Measurements from ENCODE around the gene LRRC36.

Gene LRRC36

GRCh38 chr16:67294171-67294757, 32.4 kb upstream of the LRRC36 start:
- in situ Hi-C loops (cut with MboI; ENCODE audit: low sequenced_read_pairs): no loop called here

- in situ Hi-C loops (cut with MboI; ENCODE audit: low sequenced_read_pairs): no loop called here
Observed at GRCh38 chr16:67294938-67295361, 31.7 kb upstream of the LRRC36 start.

DNA sequence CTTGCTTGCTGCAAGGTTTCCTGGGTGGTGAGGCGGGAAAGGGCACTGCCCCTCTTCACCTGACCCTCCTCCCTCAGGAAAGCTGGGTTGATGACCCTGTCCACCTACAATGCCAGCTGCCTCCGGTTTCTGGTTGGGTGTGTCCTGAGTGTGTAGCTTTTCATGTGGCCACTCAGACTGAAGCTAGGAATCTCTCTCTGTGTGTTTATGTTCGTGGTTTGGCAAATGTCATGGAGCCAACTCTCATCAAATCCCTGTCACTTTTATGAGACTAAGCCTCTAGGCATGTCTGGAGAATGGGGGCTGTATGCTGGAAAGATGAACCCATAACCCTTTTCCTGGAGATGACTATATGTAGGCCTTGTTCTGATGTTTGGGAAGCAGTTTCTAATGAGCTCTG, 30.2 kb upstream of the LRRC36 start:
- in situ Hi-C loops (cut with MboI; ENCODE audit: low sequenced_read_pairs): no loop called here

GRCh38 chr16:67298277-67298676, 28.3 kb upstream of the LRRC36 start:
- in situ Hi-C loops (cut with MboI; ENCODE audit: low sequenced_read_pairs): no loop called here

DNA sequence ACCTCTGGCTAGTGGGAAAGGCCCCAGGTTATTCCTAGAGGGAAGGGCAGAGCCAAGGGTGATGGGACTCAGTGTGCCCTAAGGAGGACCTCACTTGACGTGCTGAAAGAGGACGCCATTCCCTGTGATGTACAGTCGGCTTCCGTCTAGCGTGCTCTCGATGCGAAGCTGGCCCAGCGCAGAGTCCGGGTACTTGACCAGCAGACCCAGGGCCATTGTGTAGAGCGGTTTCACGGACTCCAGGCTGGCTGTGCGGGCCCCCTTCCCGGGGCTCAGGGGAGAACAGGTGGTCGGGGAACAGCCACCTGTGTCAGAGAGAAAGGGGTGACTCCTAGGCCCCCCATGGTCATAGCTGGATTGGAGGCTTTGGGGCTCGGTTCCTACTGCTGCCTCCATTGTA, 27.3 kb upstream of the LRRC36 start:
- in situ Hi-C loops (cut with MboI; ENCODE audit: low sequenced_read_pairs): no loop called here

GRCh38 chr16:67301080-67301782, 25.4 kb upstream of the LRRC36 start:
- in situ Hi-C loops (cut with MboI; ENCODE audit: low sequenced_read_pairs): no loop called here

- in situ Hi-C loops (cut with MboI; ENCODE audit: low sequenced_read_pairs): no loop called here
Observed at GRCh38 chr16:67302076-67302475, 24.5 kb upstream of the LRRC36 start.

- in situ Hi-C loops (cut with MboI; ENCODE audit: low sequenced_read_pairs): no loop called here
Observed at GRCh38 chr16:67302970-67303369, 23.6 kb upstream of the LRRC36 start.

DNA sequence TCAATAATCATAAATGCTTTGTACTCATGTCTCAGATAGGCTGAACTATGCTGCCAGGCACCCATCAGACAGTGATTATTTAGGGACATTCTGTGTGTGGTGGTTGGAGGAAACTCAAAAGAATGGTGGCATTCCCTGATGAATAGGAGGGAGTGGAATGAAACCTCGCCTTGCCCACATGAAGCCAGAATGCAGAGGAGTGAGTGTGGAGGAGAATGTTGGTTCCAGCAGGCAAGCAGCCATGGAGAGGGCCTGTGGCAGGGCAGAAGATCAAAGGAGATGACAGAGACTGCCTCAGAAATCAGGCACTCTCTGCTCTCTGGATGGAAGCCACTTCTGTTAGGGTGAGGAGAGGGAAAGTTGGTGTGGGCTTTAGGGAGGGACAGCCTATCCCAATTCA, 22.6 kb upstream of the LRRC36 start:
- in situ Hi-C loops (cut with MboI; ENCODE audit: low sequenced_read_pairs): no loop called here

- in situ Hi-C loops (cut with MboI; ENCODE audit: low sequenced_read_pairs): no loop called here
Observed at GRCh38 chr16:67305216-67306071, 21.2 kb upstream of the LRRC36 start.

DNA sequence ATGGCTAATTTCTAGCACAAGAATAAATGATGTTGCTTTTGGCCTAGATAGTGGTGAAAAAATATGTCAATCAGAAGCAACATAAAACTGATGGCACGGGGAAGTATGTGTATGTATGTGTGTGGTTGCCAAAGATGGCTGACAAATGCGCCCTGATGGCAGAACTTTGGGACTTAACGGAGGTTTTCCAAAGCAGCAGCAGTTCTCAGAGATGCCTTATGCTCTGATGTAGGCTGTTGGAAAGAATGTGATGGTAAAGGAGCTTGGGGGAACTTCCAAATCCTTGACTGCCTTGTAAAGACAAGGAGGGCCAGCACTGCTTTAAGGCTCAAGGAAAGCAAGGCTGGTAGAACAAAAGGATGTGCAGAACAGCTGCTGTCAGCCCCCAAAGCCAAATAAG, 16.1 kb upstream of the LRRC36 start:
- in situ Hi-C loops (cut with MboI; ENCODE audit: low sequenced_read_pairs): no loop called here

- in situ Hi-C loops (cut with MboI; ENCODE audit: low sequenced_read_pairs): no loop called here
Observed at GRCh38 chr16:67311607-67312488, 14.8 kb upstream of the LRRC36 start.

- in situ Hi-C loops (cut with MboI; ENCODE audit: low sequenced_read_pairs): no loop called here
Observed at GRCh38 chr16:67312719-67313118, 13.9 kb upstream of the LRRC36 start.

- in situ Hi-C loops (cut with MboI; ENCODE audit: low sequenced_read_pairs): no loop called here
Observed at GRCh38 chr16:67317853-67318252, 8.8 kb upstream of the LRRC36 start.

- in situ Hi-C loops (cut with MboI; ENCODE audit: low sequenced_read_pairs): no loop called here
Observed at GRCh38 chr16:67326115-67326471, 522 bp upstream of the LRRC36 start.

DNA sequence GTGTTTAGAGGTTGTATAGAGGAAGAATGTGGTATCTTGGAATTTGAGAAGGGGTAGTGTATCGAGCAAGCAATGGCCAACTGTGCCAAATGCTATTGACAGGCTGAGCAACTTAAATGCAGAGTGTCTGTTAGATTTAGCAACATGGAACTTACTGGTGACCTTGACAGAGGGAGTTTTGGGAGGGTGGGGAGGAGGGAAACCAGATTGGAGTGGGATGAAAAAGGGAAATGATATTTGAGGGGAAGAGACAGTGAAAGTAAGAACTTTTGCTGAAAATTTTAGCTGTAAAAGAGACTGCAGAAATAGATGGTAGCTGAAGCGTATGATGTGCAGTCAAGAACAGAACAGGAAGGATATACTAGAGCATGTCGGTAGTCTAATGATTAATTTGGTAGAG, 1.1 kb downstream of the LRRC36 start:
- in situ Hi-C loops (cut with MboI; ENCODE audit: low sequenced_read_pairs): no loop called here

- in situ Hi-C loops (cut with MboI; ENCODE audit: low sequenced_read_pairs): no loop called here
Observed at GRCh38 chr16:67329901-67330300, 3.3 kb downstream of the LRRC36 start.

GRCh38 chr16:67333315-67333714, 6.7 kb downstream of the LRRC36 start:
- in situ Hi-C loops (cut with MboI; ENCODE audit: low sequenced_read_pairs): no loop called here

DNA sequence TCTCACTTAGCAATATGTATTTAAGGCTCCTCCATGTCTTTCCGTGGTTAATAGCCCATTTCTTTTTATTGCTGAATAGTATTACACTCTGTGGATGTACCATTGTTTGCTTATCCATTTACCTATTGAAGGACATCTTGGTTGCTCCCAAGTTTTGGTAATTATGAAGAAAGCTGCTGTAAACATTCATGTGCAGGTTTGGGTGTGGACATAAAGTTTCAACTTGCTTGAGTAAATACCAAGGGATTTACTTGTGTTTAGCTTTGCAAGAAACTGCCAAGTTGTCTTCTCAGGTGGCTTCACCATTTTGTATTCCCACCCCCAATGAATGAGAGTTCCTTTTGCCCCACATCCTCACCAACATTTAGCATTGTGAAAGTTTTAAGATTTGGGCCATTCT, 9.5 kb downstream of the LRRC36 start:
- in situ Hi-C loops (cut with MboI; ENCODE audit: low sequenced_read_pairs): no loop called here

- in situ Hi-C loops (cut with MboI; ENCODE audit: low sequenced_read_pairs): no loop called here
Observed at GRCh38 chr16:67336648-67337047, 10.0 kb downstream of the LRRC36 start.

DNA sequence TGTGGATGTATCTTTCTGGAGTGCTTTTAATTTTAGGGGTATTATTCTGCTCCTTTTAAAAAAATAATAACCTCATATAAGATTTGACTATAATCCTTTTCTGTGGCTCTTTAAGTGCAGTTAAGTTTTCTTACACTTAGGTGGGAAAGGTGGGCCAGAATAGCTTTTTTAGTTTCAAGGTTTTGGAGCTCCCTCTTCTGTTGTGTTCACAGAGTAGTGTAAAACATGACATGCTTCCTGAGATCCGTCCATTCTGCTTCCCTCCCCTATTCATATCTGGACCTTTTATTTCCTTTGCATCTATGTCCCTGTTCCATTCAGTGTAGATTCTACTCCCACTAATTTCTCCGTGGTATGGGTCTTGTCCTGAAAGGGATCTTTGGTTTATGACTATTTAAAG, 12.8 kb downstream of the LRRC36 start:
- in situ Hi-C loops (cut with MboI; ENCODE audit: low sequenced_read_pairs): no loop called here

Measured in HL-60/S4 treated with phorbol 12-myristate 13-acetate at 8.2 ng/mL for 4 days and 3 days (cell line).